HG02798 (cell line): ENCODE results near the gene SF1.
A peak's percentile ranks its signal among the peaks of the same experiment; 100 is the strongest.

Experiments used
- ATAC-seq: cut with Tn5 transposase; IDR thresholded peaks from one replicate; pipeline ENCODE4 v1.9.1; 2021; ENCODE audit warnings: mild to moderate bottlenecking; ENCODE audit not compliant: unreplicated experiment, poor library complexity

The SF1 gene

DNA sequence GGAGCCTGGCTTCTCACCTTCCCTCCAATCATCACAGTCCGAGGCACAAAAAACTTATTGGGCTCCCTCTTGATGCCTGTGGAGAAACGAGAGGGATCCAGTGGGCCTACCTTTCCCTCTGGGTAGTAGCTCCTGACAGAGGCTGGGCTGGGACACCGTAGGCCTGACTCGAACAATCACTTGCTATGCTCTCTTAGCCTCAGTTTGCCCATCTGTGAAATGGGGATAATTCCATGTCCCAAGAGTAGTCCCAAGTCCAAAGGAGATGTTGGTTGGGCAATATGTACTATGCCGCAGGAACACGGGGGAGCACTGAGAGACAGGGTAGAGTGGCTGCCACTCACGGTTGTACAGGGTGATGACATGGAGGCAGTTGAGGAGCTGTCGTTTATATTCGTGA, 26.8 kb downstream of the SF1 start:
- ATAC-seq = no peak

DNA sequence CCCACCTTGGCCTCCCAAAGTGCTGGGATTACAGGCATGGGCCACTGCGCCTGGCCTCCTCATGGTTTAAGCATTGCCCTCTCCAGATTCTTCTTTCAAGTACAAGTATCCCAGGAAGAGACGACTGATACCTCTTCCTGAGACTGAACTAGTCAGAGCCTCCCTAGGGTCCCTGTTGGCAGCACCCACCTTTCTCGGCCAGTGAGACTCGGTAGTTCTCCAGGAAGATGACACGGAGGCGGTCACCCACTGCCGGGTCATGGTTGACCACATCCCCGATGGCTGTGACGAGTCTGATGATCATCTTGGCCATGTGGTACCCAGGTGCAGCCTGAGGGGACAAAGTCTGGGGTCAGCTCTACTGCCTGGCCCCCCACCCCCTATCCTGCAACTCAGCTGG, 27.2 kb downstream of the SF1 start:
- ATAC-seq = no peak

DNA sequence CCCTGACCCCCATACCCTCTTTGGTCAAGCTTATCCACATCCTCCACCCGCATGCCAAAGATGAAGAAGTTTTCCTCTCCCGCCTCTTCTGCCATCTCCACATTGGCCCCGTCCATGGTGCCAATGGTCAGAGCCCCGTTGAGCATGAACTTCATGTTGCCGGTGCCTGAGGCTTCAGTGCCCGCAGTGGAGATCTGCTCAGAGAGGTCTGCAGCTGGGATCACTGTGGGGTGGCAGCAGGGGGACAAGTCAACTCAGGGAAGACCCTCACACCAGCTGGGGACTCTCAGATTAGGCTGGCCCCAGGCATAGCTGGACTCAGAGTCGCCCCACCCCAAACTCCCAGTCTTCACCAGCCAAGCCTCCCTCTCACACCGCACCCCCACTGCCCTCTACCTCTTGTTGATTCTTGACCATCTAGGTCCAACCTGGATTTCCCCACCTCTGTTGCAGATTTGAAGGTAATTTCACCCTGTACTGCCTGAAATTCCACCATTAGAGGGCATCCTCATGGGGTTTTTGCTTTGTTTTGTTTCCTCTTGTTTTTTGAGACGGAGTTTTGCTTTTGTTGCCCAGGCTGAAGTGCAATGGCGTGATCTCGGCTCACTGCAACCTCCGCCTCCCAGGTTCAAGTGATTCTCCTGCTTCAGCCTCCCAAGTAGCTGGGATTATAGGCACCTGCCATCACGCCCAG, 27.8 kb downstream of the SF1 start:
- ATAC-seq = no peak

- no peak for ATAC-seq
Measured at GRCh38 chr11:64747961-64748665, 30.2 kb downstream of the SF1 start.

GRCh38 chr11:64746486-64746885, 31.9 kb downstream of the SF1 start:
- ATAC-seq = no peak

DNA sequence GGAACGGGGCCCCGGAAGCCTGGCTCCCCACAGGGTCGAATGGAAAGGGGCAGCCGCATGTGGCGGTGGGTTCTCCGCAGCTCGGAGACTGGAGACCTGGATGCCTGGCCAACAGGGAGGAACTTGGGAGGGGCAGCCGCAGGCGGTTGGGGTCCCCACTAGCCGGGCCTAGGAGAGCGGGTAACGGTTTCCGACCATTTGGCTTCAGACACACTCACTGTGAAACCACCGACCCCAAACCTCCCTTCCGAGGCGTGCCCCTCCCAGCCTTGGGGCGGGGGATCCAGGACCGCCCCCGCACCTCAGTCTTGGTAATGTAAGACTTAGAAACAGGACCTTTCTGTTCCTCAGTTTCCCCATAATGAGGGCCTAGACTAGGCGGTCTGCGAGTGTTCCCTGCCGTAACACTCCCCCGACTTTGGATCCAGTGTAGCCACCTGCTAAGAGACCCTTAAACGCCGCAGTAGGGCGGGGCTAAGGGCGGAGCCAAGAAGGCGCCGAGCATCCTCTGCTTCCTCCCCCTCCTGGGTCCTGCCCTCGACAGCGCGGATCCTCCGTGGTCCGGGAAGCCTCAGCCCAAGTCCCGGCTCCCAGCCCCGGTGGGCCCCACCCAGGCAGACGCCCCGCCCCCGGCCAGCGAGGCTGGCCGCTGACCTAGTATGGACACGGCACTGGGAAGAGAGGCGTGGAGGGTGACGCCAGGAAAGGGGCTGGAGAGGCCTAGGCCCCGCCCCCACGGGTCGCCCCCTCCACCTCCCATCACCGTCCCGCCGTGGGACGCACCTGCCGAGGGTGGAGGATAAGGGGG, 32.6 kb downstream of the SF1 start:
- ATAC-seq = no peak

DNA sequence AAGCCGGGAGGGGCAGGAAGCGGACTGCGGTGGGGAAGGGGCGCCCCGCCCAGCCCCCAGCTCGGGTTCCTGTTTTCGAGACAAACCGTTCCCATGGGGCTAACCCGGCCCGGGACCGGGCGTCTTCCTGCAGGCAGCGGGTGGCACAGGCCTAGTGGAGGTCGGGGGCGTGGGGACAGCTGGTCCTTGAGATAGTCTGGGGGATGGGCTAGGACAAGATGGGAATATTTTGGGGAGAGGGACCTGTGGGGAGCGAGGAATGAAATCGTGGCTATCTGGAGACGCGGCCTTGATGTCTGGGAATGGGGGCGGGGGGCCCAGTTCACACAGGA, 33.2 kb downstream of the SF1 start:
- no peak for ATAC-seq

- ATAC-seq = no peak
Measured at GRCh38 chr11:64744544-64745188, 33.7 kb downstream of the SF1 start.

DNA sequence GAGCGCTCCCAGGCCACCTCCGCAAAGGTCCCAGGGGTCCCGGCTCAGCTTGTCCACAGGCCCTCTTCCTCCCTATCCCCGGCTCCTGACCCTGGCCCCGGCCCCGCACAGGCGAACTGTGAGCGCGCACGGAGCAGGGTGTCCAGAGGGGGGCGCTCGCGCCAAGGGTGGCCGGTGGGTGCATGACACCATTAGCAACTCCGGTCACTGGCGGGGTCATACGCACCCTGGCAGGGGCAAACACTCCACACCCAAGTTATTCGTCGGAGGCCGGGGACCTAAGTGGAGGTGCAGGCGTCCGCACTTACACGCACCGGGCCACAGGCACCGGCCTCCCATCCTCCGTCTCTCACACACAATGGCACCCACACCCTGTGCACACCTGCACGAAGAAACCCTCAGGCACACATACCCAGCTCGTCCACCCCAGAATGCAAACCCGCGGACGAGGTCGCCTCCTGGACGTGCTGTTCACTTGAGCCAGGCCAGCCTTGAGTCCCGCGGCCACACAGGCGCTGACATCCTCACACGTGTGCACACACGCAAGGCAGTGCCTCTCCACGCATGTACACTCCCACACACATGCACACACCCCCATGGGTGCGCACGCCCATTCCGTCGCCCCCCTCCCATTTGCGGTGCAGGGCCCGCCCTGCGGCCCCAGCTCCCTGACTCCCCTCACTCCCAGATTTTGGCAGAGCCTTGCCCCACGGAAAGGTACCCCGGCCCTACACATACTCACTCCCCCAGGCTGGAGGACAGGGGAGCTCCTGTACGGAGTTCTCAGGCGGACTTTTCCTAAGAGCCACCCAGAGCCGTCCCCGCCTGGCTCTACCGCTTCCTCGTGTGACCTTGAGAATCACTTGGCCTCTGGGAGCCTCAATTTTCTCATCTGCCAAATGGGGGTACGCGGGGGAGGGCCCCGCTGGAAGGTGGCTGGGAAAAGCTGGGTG, 34.5 kb downstream of the SF1 start, which contains the start of gene RASGRP2:
RASGRP2 (minus strand) TSS at position 552 of the 953 bp plus-strand sequence. CDS start 1,276 bp downstream, outside the sequence.
- no peak for ATAC-seq

DNA sequence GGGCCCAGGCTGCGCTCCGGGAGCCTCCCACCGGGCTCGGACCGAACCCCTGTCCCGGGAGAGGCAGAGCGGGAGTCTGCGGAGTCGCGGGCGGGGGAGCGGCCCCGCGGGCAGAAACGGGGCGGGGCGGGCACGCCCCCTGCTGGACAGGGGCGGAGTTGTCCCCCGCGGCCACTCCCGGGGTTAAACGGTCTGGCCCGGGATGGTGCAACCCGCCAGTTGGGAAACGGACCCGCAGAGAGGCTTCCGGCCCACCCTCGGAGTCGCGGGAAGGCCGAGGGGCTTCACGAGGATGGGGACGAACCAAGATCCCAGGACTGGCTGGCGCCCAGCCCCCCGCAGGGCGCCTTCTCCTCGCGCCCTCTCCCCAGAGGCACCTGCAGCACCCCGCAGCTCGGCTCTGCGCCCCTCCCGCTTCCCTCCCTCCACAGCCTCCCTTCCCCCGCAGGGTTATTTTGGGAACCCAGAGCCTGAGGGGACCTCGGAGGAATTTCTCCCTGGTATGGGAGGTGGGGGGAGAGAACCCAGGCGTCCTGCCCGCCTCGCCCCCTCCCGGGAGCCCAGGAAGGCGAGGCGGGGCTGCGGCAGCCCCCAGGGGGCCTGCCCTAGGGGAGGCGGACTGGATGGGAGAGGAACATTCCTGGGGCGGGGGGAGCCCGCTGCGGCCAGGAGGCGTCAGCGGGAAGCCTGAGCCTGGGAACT, 35.3 kb downstream of the SF1 start:
- ATAC-seq = peak; percentile 37

GRCh38 chr11:64742087-64742888, 36.1 kb downstream of the SF1 start:
- peak; percentile 25 for ATAC-seq

DNA sequence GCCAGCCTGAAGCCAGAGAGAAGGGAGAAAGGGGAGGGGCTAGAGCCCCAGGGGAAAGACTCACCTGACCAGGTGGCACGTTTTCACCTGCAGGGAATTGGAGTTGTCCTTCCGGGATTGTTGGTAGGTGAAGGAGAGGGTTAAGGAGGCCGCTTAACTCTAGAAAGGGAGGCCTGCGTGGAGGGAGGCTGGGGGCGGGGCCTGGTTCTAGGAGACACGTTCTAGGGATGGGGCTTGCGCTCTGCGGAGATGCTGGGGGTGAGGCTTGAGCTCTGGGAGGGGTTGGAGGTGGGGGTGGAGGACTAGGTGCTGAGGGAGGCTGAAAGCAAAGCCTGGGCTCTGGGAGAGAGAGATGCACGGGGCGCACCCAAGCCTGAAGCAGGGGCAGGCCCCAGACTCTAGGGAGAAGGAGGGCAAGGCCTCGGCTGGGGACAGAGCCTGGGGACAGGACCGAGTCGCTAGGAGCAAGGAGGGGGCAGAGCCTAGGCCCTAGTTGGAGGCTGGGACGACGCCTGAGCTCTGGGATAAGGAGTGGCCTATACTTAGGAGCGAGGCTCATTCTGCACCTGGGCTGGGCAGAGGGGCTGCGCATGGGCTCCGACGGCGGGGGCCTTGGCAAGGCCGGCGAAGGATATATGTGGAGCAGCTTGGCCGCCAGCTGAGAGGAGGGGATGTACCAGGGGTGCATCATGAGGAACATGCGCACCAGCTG, 36.8 kb downstream of the SF1 start:
- ATAC-seq = no peak

DNA sequence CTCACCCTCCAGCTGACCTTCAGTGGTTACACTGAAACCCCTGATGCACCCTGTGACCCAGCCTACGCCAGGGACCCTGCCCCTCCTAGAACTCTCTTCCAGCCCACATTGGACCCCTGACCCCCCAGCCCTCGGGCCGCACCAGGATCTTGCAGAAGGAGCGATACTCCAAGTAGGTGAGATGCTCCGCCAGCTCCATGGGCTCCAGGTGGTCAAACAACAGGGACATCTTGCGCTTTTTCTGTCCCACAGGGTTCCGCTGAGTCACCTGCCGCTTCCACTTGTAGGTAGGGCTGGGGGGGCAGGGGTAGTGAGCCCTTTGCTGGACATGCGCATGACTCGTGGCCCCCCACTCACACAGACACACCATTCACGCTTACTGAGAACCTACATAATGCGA, 38.5 kb downstream of the SF1 start:
- ATAC-seq = no peak

DNA sequence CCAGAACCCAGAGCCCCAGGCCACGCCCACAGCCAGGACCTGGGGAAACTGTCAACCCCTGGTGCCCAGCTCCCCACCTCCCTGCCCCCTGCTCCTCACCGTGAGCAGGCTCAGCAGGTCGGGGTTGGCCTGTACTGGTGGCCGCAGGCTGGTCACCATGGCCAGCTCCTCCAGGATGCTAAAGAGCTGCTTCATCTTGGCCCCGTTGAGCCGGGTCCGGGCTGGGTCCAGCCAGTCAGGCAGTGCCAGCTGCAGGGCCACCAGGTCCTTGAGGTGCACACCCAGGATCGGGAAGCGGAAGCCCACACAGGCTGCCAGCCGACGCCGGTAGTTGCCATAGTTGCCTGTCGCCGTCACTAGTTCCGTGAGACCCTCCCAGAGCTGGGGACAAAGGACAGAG, 41.7 kb downstream of the SF1 start:
- ATAC-seq = no peak

- no peak for ATAC-seq
Measured at GRCh38 chr11:64735725-64736259, 42.5 kb downstream of the SF1 start.

- no peak for ATAC-seq
Measured at GRCh38 chr11:64734811-64735724, 43.3 kb downstream of the SF1 start.
